HG03558 (cell line): ENCODE measurements around the gene PGAM1.
"Not testable (repeated sequence)": the region's sequence is repeated elsewhere in the genome, so short reads cannot be mapped to it uniquely, and the experiment has no call there.

Experiments used
- ATAC-seq: cut with Tn5 transposase; IDR thresholded peaks from one replicate; pipeline ENCODE4 v1.9.1; 2021; ENCODE audit warnings: moderate number of reproducible peaks; ENCODE audit not compliant: unreplicated experiment; ENCODE audit errors: extremely low read depth

Gene PGAM1

GRCh38 chr10:97425964-97426775, at the start of gene PGAM1:
PGAM1 (plus strand) TSS chr10:97426191; CDS start chr10:97426308, 117 bp downstream.
- peak; percentile 78 for ATAC-seq

GRCh38 chr10:97376413-97376812, 49.6 kb upstream of the PGAM1 start:
- ATAC-seq = no peak

- ATAC-seq = no peak
These were observed 46.8 kb upstream of the PGAM1 start for GRCh38 chr10:97378933-97379921.

DNA sequence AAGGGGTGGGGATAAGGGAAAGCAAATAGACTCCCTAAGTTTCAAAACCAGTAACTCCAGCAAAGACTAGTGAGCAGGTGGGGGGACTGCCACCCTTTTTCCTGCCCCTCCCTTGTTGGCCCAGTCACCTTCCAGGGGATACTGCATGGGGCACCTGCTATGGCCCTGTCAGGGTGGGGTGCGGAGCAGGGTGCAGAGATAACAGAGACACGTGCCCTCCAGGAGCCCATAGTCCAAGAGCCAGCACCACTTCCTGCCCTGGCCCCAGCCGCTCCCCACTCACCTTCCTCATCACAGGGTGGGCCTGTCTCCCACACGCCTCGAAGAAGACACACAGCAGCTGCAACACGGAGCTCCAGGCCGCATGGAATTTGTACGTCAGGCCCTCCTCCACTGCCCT, 45.5 kb upstream of the PGAM1 start:
- no peak for ATAC-seq

DNA sequence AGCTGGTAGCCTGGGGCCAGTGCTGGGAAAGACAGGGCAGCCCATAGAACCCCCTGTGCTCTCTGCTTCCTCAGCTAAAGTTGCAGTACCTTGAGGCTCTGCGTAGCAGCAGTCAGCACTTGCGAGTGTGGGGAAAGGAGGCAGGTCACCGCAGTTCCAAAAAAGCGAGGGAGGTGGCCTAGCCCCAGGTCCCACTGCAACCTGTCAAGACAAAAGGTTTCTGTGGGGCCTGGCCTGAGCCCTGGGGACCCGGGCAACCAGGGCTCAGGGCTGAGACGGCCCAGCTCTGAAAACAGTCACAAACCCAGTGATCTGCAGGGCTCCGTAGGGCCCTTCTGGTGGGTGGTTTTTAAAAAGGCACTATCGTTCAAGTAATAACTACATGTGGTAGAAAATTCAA, 44.4 kb upstream of the PGAM1 start:
- ATAC-seq = no peak

GRCh38 chr10:97383159-97383558, 42.8 kb upstream of the PGAM1 start:
- ATAC-seq = no peak

GRCh38 chr10:97384156-97384555, 41.8 kb upstream of the PGAM1 start:
- no peak for ATAC-seq

DNA sequence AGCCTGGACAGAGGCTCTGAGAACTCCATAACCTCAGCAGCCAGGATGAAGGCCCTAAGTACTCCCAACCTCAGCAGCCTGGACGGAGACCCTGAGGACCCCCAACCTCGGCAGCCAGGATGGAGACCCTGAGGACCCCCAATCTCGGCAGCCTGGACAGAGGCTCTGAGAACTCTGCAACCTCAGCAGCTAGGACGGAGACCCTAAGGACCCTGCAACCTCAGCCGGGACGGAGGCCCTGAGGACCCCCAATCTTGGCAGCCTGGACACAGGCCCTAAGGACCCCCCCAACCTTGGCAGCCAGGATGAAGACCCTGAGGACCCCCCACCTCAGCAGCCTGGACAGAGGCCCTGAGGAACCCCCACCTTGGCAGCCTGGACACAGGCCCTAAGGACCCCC, 41.4 kb upstream of the PGAM1 start:
- no peak for ATAC-seq

GRCh38 chr10:97385565-97385964, 40.4 kb upstream of the PGAM1 start:
- no peak for ATAC-seq

DNA sequence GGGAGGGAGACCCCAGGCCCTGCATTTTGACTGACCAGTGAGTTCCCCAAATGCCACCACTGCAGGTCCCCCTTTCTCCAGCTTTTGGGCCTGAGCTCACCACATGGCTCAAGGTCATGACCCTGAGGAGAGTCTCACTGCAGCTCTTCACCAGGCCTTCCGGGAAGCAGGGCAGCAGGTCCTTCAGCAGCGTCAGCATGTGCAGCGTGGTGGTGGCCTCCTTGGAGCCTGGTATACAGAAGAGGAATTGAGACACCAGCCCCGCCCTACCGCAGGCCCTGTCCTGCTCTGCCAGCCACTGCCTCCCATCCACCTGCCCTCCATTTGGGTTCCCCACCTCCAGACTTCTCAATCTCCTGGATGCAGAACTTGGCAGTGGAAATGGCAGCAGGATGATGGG, 37.8 kb upstream of the PGAM1 start:
- ATAC-seq = no peak

- no peak for ATAC-seq
These were observed 35.9 kb upstream of the PGAM1 start for GRCh38 chr10:97390091-97390490.

DNA sequence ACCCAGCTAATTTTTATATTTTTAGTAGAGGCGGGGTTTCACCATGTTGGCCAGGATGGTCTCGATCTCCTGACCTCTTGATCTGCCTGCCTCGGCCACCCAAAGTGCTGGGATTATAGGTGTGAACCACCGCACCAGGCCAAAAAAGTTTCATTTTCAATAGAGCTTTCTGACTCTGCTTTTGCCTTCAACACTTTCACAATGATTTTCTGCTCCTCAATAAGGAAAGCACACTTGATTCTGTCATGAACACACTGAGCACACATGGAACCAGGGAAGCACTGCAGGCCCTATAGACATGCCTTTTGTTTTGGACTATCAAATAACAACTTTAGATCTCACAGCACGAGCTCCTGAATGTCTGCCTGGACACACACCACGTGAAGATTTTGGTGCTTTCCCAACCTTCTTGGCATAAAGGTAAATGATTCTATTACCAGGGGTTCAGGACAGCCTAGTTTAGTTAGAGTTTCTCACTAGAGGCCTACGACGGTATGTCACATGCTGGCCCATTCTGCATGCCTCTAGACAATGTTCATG, 32.9 kb upstream of the PGAM1 start:
- ATAC-seq = no peak

GRCh38 chr10:97396056-97396455, 29.9 kb upstream of the PGAM1 start:
- no peak for ATAC-seq

DNA sequence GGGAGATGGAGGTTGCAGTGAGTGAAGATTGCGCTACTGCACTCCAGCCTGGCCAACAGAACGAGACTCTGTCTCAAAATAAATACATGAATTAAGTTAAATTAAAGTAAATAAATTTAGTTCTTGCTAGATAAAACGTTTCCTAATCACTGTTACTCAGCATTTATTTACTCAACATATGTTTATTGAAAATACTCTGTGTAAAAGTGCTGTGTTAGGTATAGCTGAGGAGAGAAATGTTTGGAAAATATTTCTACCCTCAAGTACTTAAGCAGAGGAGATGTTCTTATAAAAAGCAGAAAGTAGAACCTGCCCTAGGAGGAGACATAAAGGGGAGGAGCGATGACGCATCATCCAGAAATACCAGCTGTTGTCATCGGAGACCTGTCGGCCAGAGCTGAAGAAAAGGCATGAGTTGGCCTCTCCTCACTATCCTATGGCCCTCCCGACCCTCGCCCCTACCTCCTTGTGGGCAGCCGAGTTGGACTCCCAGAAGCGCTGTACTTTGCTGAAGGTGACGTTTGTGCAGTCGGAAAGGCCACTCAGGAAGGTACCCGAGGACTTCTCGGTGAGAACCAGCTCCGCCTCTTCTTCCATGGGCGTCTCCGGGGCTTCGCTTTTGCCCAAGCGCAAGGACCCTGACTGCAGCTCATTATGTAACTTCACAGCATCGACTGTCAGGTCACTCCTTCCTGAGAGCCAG, 26.0 kb upstream of the PGAM1 start:
- no peak for ATAC-seq

- peak; percentile 75 for ATAC-seq
These were observed 25.1 kb upstream of the PGAM1 start, which contains the start of gene RRP12 for GRCh38 chr10:97400665-97401454. RRP12 (minus strand) TSS chr10:97401340; CDS start chr10:97401231, 109 bp downstream.

- ATAC-seq = no peak
These were observed 24.5 kb upstream of the PGAM1 start for GRCh38 chr10:97401455-97401919.

DNA sequence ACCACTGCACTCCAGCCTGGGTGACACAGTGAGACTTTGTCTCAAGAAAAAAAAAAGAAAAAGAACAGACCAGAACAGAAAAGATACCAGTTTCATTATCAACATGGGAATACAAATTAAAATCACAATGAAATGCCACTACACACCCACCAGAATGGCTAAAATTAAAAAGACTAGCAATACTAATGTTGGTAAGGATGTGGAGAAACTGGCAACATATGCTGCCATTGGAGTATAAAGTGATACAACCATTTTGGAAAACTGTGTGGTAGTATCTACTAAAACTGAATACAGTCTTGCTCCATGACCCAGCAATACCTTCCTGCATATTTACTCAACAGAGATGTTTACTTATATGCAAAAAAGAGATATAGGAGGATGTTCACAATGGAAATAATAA, 21.9 kb upstream of the PGAM1 start:
- ATAC-seq = no peak

GRCh38 chr10:97406064-97406463, 19.9 kb upstream of the PGAM1 start:
- no peak for ATAC-seq

- ATAC-seq = not testable (repeated sequence)
These were observed 19.5 kb upstream of the PGAM1 start for GRCh38 chr10:97406483-97406882.
